ENCODE results near the gene RNF214.

GRCh38 chr11:117259417-117259816 is 26.9 kb downstream of the RNF214 start:
- TF ChIP-seq POLR2A (IDR thresholded peaks at IDR 0.05; ENCODE audit: low read length) (no peak), GATA1 (IDR thresholded peaks at IDR 0.05; ENCODE audit: low read depth, low read length) (no peak)
